H1 (cell line): ENCODE measurements around the gene COL2A1. TPM values are rescaled to one million over a fixed set of nuclear protein-coding genes. Genes with fewer than 3 reads are reported as not detected.

Experiments used
- SP4 ChIP-seq: IDR thresholded peaks from 2 replicates; pipeline ENCODE4 v1.6.1; 2012; ENCODE audit warnings: low read length, inconsistent platforms
- polyA plus RNA-seq, 7 experiments: library from polyadenylated mRNA; depleted of rRNA in 3 of 7; stranded (reverse) in 5 of 7; unstranded in 2 of 7; fragments of >200 nt in 5 of 7; fragments of 200-250 nt in 2 of 7; gene quantifications; 1 replicate in 5 of 7; 2 replicates in 1 of 7; 4 replicates in 1 of 7; pipeline versions ENCODE4 v1.2.1 to v1.2.3, GENCODE V29; 2011 to 2013; ENCODE audit warnings: missing spikeins in 2 of 7, mixed read lengths in 2 of 7
- total RNA-seq: library from RNA; stranded (reverse); fragmentation: NEBNext Ultra II Directional; extraction: Animal tissue kit (Norgen Biotek cat#: 25700); gene quantifications from 2 replicates; pipeline ENCODE4 v1.2.1, GENCODE V29; 2021

Gene COL2A1
- total and polyA plus RNA-seq, 2 of the 8 experiments (the other 6 are each of a cell fraction or from before 2014, with no cell fraction given) = 4.2 to 14.6 TPM

- TF ChIP-seq SP4 = no peak
These were observed 22.0 kb downstream of the COL2A1 start (continued) for GRCh38 chr12:47982311-47982710.
